HCT116 (cell line): ENCODE measurements around the gene NR1H3.

ENCODE experiments used
- CEBPB ChIP-seq: IDR thresholded peaks from 2 replicates; pipeline ENCODE4 v1.6.1; 2012; ENCODE audit warnings: low read depth
- EGR1 ChIP-seq: IDR thresholded peaks from 2 replicates; pipeline ENCODE4 v1.6.1; 2012; ENCODE audit warnings: low read depth
- EZH2 ChIP-seq: fragments of 200-600 bp; sonication (generic); IDR thresholded peaks from 2 replicates; pipeline ENCODE4 v1.6.1; 2017; ENCODE audit warnings: antibody characterized with exemption, mixed run types
- JUND ChIP-seq: IDR thresholded peaks from 2 replicates; pipeline ENCODE4 v1.6.1; 2012
- POLR2A ChIP-seq: IDR thresholded peaks from 2 replicates; pipeline ENCODE4 v1.7.0; 2011; ENCODE audit warnings: borderline replicate concordance; ENCODE audit not compliant: insufficient read depth, insufficient read length; ENCODE audit errors: extremely low read depth
- POLR2AphosphoS5 ChIP-seq: IDR thresholded peaks from 2 replicates; pipeline ENCODE4 v1.6.1; 2011; ENCODE audit warnings: mild to moderate bottlenecking, low read depth, low read length, moderate library complexity
- RAD21 ChIP-seq: IDR thresholded peaks from 2 replicates; pipeline ENCODE4 v1.6.1; 2012; ENCODE audit warnings: low read depth, mild to moderate bottlenecking
- SIN3A ChIP-seq: IDR thresholded peaks from 2 replicates; pipeline ENCODE4 v1.6.1; 2012; ENCODE audit warnings: low read depth
- SP1 ChIP-seq: IDR thresholded peaks from 2 replicates; pipeline ENCODE4 v1.6.1; 2012; ENCODE audit warnings: low read depth
- TF ChIP-seq, protein P1 (sequence below), 3 experiments: fragments of 200-600 bp in 1 of 3; sonication (generic) in 1 of 3; IDR thresholded peaks in 2 of 3; conservative IDR thresholded peaks in 1 of 3; 2 replicates each; pipeline ENCODE4 v1.5.1; 2012 to 2017; ENCODE audit warnings: low read depth in 2 of 3, low read length in 2 of 3, antibody characterized with exemption in 1 of 3, borderline replicate concordance in 1 of 3, control low read depth in 1 of 3, mild to moderate bottlenecking in 1 of 3, mixed read lengths in 1 of 3, mixed run types in 1 of 3, moderate library complexity in 1 of 3; ENCODE audit not compliant: insufficient read depth in 1 of 3
- TF ChIP-seq, protein P2 (sequence below): IDR thresholded peaks from 2 replicates; pipeline ENCODE4 v1.6.1; 2012
- TF ChIP-seq, protein P3 (sequence below): IDR thresholded peaks from 2 replicates; pipeline ENCODE4 v1.6.1; 2011; ENCODE audit warnings: mild to moderate bottlenecking, low read length, moderate library complexity; ENCODE audit not compliant: insufficient replicate concordance; ENCODE audit errors: extremely low read depth

DNA sequence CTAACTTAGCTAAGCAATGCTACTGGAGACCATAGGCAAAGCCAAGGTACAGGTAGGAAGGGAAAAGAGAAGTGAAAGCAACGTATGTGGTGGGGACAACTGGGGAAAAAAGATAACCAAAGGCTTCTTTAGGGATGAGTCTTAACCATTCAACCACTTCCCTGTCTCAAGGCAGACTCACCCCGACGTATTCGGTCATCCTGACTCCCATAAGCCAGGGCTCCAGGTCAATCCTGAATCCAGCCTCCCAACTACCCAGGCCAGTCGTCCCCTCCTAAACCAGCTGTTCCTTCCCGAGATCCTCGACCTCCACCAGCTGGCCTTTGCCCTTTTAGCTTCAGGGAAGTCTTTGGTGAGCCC, 9.5 kb upstream of the NR1H3 start:
- TF ChIP-seq, protein P1, sequence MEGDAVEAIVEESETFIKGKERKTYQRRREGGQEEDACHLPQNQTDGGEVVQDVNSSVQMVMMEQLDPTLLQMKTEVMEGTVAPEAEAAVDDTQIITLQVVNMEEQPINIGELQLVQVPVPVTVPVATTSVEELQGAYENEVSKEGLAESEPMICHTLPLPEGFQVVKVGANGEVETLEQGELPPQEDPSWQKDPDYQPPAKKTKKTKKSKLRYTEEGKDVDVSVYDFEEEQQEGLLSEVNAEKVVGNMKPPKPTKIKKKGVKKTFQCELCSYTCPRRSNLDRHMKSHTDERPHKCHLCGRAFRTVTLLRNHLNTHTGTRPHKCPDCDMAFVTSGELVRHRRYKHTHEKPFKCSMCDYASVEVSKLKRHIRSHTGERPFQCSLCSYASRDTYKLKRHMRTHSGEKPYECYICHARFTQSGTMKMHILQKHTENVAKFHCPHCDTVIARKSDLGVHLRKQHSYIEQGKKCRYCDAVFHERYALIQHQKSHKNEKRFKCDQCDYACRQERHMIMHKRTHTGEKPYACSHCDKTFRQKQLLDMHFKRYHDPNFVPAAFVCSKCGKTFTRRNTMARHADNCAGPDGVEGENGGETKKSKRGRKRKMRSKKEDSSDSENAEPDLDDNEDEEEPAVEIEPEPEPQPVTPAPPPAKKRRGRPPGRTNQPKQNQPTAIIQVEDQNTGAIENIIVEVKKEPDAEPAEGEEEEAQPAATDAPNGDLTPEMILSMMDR (IDR thresholded peaks at IDR 0.05 in 2 of 3, conservative IDR thresholded peaks at IDR 0.05 in 1 of 3; ENCODE audit: borderline replicate concordance in 1 of 3, insufficient read depth in 1 of 3, low read depth in 2 of 3, low read length in 2 of 3) = no peak
- TF ChIP-seq SIN3A (no peak), POLR2AphosphoS5 (no peak), POLR2A (no peak), SP1 (no peak), EGR1 (no peak), EZH2 (no peak), RAD21 (no peak), CEBPB (no peak), JUND (no peak)
- TF ChIP-seq, protein P2, sequence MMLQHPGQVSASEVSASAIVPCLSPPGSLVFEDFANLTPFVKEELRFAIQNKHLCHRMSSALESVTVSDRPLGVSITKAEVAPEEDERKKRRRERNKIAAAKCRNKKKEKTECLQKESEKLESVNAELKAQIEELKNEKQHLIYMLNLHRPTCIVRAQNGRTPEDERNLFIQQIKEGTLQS = no peak
- TF ChIP-seq, protein P3, sequence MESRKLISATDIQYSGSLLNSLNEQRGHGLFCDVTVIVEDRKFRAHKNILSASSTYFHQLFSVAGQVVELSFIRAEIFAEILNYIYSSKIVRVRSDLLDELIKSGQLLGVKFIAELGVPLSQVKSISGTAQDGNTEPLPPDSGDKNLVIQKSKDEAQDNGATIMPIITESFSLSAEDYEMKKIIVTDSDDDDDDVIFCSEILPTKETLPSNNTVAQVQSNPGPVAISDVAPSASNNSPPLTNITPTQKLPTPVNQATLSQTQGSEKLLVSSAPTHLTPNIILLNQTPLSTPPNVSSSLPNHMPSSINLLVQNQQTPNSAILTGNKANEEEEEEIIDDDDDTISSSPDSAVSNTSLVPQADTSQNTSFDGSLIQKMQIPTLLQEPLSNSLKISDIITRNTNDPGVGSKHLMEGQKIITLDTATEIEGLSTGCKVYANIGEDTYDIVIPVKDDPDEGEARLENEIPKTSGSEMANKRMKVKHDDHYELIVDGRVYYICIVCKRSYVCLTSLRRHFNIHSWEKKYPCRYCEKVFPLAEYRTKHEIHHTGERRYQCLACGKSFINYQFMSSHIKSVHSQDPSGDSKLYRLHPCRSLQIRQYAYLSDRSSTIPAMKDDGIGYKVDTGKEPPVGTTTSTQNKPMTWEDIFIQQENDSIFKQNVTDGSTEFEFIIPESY = no peak
